ENCODE results near the gene RASGRP2. TPM values are rescaled to one million over a fixed set of nuclear protein-coding genes. Genes with fewer than 3 reads are reported as not detected.

RASGRP2 gene
- total RNA-seq, 1 experiment from 2014 or later = 26.9 TPM

DNA sequence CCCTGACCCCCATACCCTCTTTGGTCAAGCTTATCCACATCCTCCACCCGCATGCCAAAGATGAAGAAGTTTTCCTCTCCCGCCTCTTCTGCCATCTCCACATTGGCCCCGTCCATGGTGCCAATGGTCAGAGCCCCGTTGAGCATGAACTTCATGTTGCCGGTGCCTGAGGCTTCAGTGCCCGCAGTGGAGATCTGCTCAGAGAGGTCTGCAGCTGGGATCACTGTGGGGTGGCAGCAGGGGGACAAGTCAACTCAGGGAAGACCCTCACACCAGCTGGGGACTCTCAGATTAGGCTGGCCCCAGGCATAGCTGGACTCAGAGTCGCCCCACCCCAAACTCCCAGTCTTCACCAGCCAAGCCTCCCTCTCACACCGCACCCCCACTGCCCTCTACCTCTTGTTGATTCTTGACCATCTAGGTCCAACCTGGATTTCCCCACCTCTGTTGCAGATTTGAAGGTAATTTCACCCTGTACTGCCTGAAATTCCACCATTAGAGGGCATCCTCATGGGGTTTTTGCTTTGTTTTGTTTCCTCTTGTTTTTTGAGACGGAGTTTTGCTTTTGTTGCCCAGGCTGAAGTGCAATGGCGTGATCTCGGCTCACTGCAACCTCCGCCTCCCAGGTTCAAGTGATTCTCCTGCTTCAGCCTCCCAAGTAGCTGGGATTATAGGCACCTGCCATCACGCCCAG, 6.6 kb upstream of the RASGRP2 start:
- Histone ChIP-seq H4K8ac (replicated peaks; ENCODE audit: insufficient read length, low read depth, low read length) (no peak overlapping the region), H3K4me2 (ENCODE audit: insufficient read depth, insufficient read length, low read length) (no peak overlapping the region), H4K91ac (ENCODE audit: insufficient read length, low read depth, low read length) (no peak overlapping the region), H3K14ac (ENCODE audit: insufficient read depth, low read length) (no peak overlapping the region), H4K20me1 (ENCODE audit: control insufficient read depth, insufficient read depth, insufficient read length) (no peaks in the 10 kb centered on the region), H3K27me3 (ENCODE audit: insufficient read depth, low read length) (no peaks in the 10 kb centered on the region), H4K5ac (ENCODE audit: insufficient read length, low read depth, low read length) (no peak overlapping the region), H3K9ac (ENCODE audit: extremely low read depth, insufficient read length, low read length) (no peak overlapping the region), H3K23me2 (ENCODE audit: insufficient read length, low read depth, low read length, poor library complexity, severe bottlenecking) (peaks cover 6% of the 10 kb centered on the region), H3T11ph (ENCODE audit: low read length) (no peak overlapping the region), H2AFZ (ENCODE audit: low read length) (no peak overlapping the region), H3K9me3 (ENCODE audit: control insufficient read depth, low read depth, low read length) (no peaks in the 10 kb centered on the region), H3K4me1 (ENCODE audit: insufficient read depth, low read length) (no peaks in the 10 kb centered on the region), H3K79me2 (ENCODE audit: insufficient read depth, low read length) (no peaks in the 10 kb centered on the region), H2BK120ac (ENCODE audit: low read depth, low read length, poor library complexity, severe bottlenecking) (no peak overlapping the region), H2BK20ac (ENCODE audit: low read depth, low read length, poor library complexity, severe bottlenecking) (no peak overlapping the region), H2BK5ac (ENCODE audit: insufficient read length, low read length) (no peak overlapping the region), H3K79me1 (ENCODE audit: insufficient read depth, low read depth, low read length, poor library complexity, severe bottlenecking) (no peaks in the 10 kb centered on the region), H3K23ac (ENCODE audit: insufficient read length, low read depth, low read length) (no peak overlapping the region), H3K4ac (ENCODE audit: low read depth, low read length) (no peak overlapping the region), H2BK12ac (ENCODE audit: insufficient read length, low read depth, low read length) (no peak overlapping the region), H2BK15ac (ENCODE audit: low read depth, low read length) (no peak overlapping the region), H2AK5ac (ENCODE audit: insufficient read length, low read length) (no peak overlapping the region), H3K56ac (ENCODE audit: insufficient read length, low read depth, low read length) (no peak overlapping the region), H3K18ac (ENCODE audit: insufficient read length, low read depth, low read length) (no peak overlapping the region), H3K27ac (ENCODE audit: insufficient read length, low read depth, low read length) (no peak overlapping the region)
- Mint-ChIP-seq H3K36me3 (ENCODE audit: insufficient read depth in 1 of 3, low read depth in 3 of 3) (peaks cover 0 to 10% (median 0%) of the 10 kb centered on the region in 3 experiments; a peak in 3 of 7 replicates), H3K4me1 (peaks cover 13 to 27% of the 10 kb centered on the region in 2 experiments), H3K27me3 (ENCODE audit: low read depth) (peaks cover 11% of the 10 kb centered on the region), H3K9me3 (no peaks in the 10 kb centered on the region), H3K4me3 (no peak overlapping the region), H3K27ac (peak overlapping the region in 2 of 3 experiments; percentile 23 to 62; a peak in 2 of 7 replicates)
- WGBS (ENCODE audit: extremely low coverage, insufficient read length, low lambda C conversion rate) = no CpG with 5 or more reads among the region's 13 CpGs
- DNase-seq = peak; percentile 26
- TF ChIP-seq, protein P1, sequence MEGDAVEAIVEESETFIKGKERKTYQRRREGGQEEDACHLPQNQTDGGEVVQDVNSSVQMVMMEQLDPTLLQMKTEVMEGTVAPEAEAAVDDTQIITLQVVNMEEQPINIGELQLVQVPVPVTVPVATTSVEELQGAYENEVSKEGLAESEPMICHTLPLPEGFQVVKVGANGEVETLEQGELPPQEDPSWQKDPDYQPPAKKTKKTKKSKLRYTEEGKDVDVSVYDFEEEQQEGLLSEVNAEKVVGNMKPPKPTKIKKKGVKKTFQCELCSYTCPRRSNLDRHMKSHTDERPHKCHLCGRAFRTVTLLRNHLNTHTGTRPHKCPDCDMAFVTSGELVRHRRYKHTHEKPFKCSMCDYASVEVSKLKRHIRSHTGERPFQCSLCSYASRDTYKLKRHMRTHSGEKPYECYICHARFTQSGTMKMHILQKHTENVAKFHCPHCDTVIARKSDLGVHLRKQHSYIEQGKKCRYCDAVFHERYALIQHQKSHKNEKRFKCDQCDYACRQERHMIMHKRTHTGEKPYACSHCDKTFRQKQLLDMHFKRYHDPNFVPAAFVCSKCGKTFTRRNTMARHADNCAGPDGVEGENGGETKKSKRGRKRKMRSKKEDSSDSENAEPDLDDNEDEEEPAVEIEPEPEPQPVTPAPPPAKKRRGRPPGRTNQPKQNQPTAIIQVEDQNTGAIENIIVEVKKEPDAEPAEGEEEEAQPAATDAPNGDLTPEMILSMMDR (conservative IDR thresholded peaks at IDR 0.05) = peak; percentile 45; the same call in 2 of the 3 replicates
